ENCODE data around the gene A1BG.

A1BG gene

GRCh38 chr19:58393725-58394033, 40.4 kb upstream of the A1BG start:
- no peak for DNase-seq (ENCODE audit: extremely low read depth, low read depth)
- TF ChIP-seq CTCF (IDR thresholded peaks at IDR 0.05; ENCODE audit: low read depth, low read length), result no peak

- TF ChIP-seq CTCF (IDR thresholded peaks at IDR 0.05; ENCODE audit: low read depth, low read length), result no peak
- no peak for DNase-seq (ENCODE audit: extremely low read depth, low read depth)
Measured at GRCh38 chr19:58392945-58393724, 39.8 kb upstream of the A1BG start.

- DNase-seq (ENCODE audit: extremely low read depth, low read depth), result no peak
- TF ChIP-seq CTCF (IDR thresholded peaks at IDR 0.05; ENCODE audit: low read depth, low read length), result no peak
Measured at GRCh38 chr19:58388175-58388526, 34.9 kb upstream of the A1BG start.

GRCh38 chr19:58387338-58388174, 34.3 kb upstream of the A1BG start:
- DNase-seq (ENCODE audit: extremely low read depth, low read depth), result no peak
- no peak for TF ChIP-seq CTCF (IDR thresholded peaks at IDR 0.05; ENCODE audit: low read depth, low read length)

GRCh38 chr19:58386576-58387337, 33.5 kb upstream of the A1BG start, which contains the start of gene RPS5:
TSS of gene RPS5 (plus strand) at chr19:58387269. CDS start at chr19:58388138, 869 bp downstream.
- TF ChIP-seq CTCF (IDR thresholded peaks at IDR 0.05; ENCODE audit: low read depth, low read length), result no peak
- peak; percentile 98 for DNase-seq (ENCODE audit: extremely low read depth, low read depth)

- no peak for TF ChIP-seq CTCF (IDR thresholded peaks at IDR 0.05; ENCODE audit: low read depth, low read length)
- DNase-seq (ENCODE audit: extremely low read depth, low read depth), result no peak
Measured at GRCh38 chr19:58385891-58386575, 32.7 kb upstream of the A1BG start.
